Spleen (tissue), 11 donors: Measurements from ENCODE around the gene COX6A1. TPM values are rescaled to one million over a fixed set of nuclear protein-coding genes. Genes with fewer than 3 reads are reported as not detected.

Experiments used
- DNase-seq: peaks from one replicate; pipeline ENCODE4 v3.0.0-alpha.2; 2020
- H3K27ac ChIP-seq, 8 donors: fragments of 200-600 bp; sonication (generic) in 7 of 8; 1 replicate in 4 of 8; 2 replicates in 4 of 8; pipeline versions ENCODE4 v1.5.0 to v1.8.0; 2016 to 2021; ENCODE audit warnings: inconsistent platforms in 4 of 8, mild to moderate bottlenecking in 4 of 8, moderate library complexity in 1 of 8
- H3K27me3 ChIP-seq, 7 donors: fragments of 200-600 bp; sonication (generic) in 6 of 7; replicated peaks in 1 of 7; 1 replicate in 4 of 7; 2 replicates in 3 of 7; pipeline versions ENCODE4 v1.5.0 to v1.8.0; 2016 to 2021; ENCODE audit warnings: inconsistent platforms in 3 of 7, mild to moderate bottlenecking in 1 of 7
- H3K36me3 ChIP-seq, 6 donors: fragments of 200-600 bp; sonication (generic) in 5 of 6; 1 replicate in 4 of 6; 2 replicates in 2 of 6; pipeline versions ENCODE4 v1.5.0 to v1.8.0; 2016 to 2021; ENCODE audit warnings: inconsistent platforms in 2 of 6
- H3K4me1 ChIP-seq, 6 donors: fragments of 200-600 bp; sonication (generic) in 5 of 6; 1 replicate in 3 of 6; 2 replicates in 3 of 6; pipeline versions ENCODE4 v1.5.0 to v1.8.0; 2016 to 2021; ENCODE audit warnings: inconsistent platforms in 3 of 6
- H3K4me3 ChIP-seq, 8 donors: fragments of 200-600 bp; sonication (generic) in 7 of 8; 1 replicate in 4 of 8; 2 replicates in 4 of 8; pipeline versions ENCODE4 v1.5.0 to v1.8.0; 2016 to 2021; ENCODE audit warnings: inconsistent platforms in 4 of 8, mild to moderate bottlenecking in 4 of 8, moderate library complexity in 2 of 8
- H3K9me3 ChIP-seq, 8 donors: fragments of 200-600 bp; sonication (generic) in 7 of 8; 1 replicate in 4 of 8; 2 replicates in 4 of 8; pipeline versions ENCODE4 v1.5.0 to v1.8.0; 2016 to 2021; ENCODE audit warnings: inconsistent platforms in 4 of 8
- POLR2A ChIP-seq, 3 donors: fragments of 450-650 bp; IDR thresholded peaks; one replicate each; pipeline ENCODE4 v1.5.1; 2017; ENCODE audit warnings: antibody characterized with exemption in 3 of 3, mild to moderate bottlenecking in 1 of 3
- POLR2AphosphoS5 ChIP-seq, 3 donors: sonication (generic); formaldehyde crosslinking; IDR thresholded peaks; one replicate each; pipeline ENCODE4 v1.5.1; 2017; ENCODE audit warnings: antibody characterized with exemption in 3 of 3
- WGBS, 5 donors: extraction: QIAGEN DNeasy Blood & Tissue Kit in 3 of 5; methylation state at CpG; one replicate each; pipeline versions ENCODE4 v1.1.5 to v1.1.7; 2013 to 2018; 5-methylcytosine and 5-hydroxymethylcytosine counted together
- intact Hi-C: fragments of 100-400 bp; cut with DNase I; formaldehyde crosslinking; loops from one replicate; pipeline ENCODE4 v1.15.0; 2023; ENCODE audit warnings: low total_unique reads
- polyA plus RNA-seq, 3 donors: library from polyadenylated mRNA; stranded (reverse); fragments of 200-250 nt; gene quantifications; one replicate each; pipeline ENCODE4 v1.2.1, GENCODE V29; 2013
- total RNA-seq, 7 donors: library from RNA; depleted of rRNA in 3 of 7; stranded (reverse); fragments of >200 nt in 3 of 7; fragmentation: NEBNext Ultra II Directional in 4 of 7; extraction: Animal tissue kit (Norgen Biotek cat#: 25700) in 4 of 7; gene quantifications; one replicate each; pipeline versions ENCODE4 v1.1.0 to v1.2.1, GENCODE V29; 2016 to 2021
- TF ChIP-seq, protein P1 (sequence below), 11 experiments: fragments of 200-600 bp in 7 of 11; fragments of 450-650 bp in 4 of 11; sonication (generic) in 4 of 11; IDR thresholded peaks in 8 of 11; conservative IDR thresholded peaks in 3 of 11; 1 replicate in 7 of 11; 2 replicates in 4 of 11; pipeline versions ENCODE4 v1.4.0 to v1.8.0; 2016 to 2021; ENCODE audit warnings: antibody characterized with exemption in 11 of 11, inconsistent platforms in 4 of 11, mild to moderate bottlenecking in 1 of 11
- donor health status: healthy with polysubstance abuse.
- donor health status: DM: no; HTN: no; CAD: no; lungs with moderate emphysema.
- donor health status: DM: no; HTN: no; CAD: no.
- donor health status: Bipolar disorder and iron deficiency.
- donor health status: healthy.
- donor health status: DM: no; HTN: no; CAD: no.
- donor health status: DM: yes; HTN: yes; CAD: no.

The COX6A1 gene
- total and polyA plus RNA-seq, 10 donors = 182 to 551 (median 390) TPM

DNA sequence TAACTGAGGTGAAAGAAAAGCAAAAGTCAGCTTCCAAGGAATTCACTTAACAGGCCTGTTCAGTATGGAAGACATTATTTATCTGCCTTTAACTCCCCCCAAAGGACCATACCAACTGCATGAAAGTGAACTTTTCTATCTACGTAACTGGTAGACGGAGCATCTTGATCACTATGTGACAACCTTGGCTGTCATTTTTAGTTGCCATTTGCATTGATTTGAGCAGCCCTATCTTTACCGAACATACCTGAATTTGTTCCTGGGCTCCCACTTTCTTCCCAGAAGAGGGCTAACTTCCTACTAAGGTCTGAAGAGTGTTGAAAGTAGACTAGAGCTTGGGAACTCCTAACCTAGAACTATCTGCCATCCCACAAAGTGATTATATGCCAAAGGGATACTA lies 22.2 kb downstream of the COX6A1 start:
- Histone ChIP-seq H3K27ac (no peak overlapping the region), H3K4me1 (peaks cover 0 to 22% (median under 1%) of the 10 kb centered on the region in 6 donors), H3K36me3 (peaks cover 0 to 100% (median 95%) of the 10 kb centered on the region in 6 donors), H3K9me3 (no peaks in the 10 kb centered on the region), H3K27me3 (no peaks in the 10 kb centered on the region), H3K4me3 (no peak overlapping the region)
- WGBS, 5 donors = 90 to 95% (median 93%) methylated on average over 3 of the region's 3 CpGs
- TF ChIP-seq POLR2A (IDR thresholded peaks at IDR 0.05) (no peak), POLR2AphosphoS5 (IDR thresholded peaks at IDR 0.05) (no peak)
- TF ChIP-seq, protein P1, sequence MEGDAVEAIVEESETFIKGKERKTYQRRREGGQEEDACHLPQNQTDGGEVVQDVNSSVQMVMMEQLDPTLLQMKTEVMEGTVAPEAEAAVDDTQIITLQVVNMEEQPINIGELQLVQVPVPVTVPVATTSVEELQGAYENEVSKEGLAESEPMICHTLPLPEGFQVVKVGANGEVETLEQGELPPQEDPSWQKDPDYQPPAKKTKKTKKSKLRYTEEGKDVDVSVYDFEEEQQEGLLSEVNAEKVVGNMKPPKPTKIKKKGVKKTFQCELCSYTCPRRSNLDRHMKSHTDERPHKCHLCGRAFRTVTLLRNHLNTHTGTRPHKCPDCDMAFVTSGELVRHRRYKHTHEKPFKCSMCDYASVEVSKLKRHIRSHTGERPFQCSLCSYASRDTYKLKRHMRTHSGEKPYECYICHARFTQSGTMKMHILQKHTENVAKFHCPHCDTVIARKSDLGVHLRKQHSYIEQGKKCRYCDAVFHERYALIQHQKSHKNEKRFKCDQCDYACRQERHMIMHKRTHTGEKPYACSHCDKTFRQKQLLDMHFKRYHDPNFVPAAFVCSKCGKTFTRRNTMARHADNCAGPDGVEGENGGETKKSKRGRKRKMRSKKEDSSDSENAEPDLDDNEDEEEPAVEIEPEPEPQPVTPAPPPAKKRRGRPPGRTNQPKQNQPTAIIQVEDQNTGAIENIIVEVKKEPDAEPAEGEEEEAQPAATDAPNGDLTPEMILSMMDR (IDR thresholded peaks at IDR 0.05 in 8 of 11, conservative IDR thresholded peaks at IDR 0.05 in 3 of 11) = no peak
- DNase-seq = no peak
- intact Hi-C loops = no loop called here

DNA sequence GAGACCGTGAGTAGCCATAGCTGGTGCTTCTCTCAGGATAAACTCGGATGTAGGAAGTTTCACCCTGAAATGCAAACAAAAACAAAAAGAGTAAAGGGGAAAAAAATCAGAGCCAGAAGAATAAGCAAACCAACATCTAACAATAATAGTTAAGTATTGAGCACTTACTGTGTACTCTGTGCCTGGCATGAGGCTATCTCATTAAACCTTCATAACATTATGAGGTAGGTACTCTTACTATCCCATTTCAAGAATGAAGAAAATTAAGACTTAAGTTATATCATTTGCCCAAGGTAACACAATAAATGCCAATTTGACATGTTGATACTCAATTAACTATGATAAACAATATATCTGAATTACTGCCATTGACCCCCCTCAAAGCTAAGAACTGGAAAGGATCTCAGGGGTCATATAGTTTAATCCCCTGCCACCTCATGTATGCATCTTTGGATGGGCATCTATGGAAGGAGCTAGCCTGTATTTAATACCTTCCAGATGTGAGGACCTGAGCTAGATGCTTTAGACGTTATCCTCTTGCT lies 24.3 kb downstream of the COX6A1 start:
- Histone ChIP-seq H3K4me3 (no peak overlapping the region), H3K27ac (no peak overlapping the region), H3K36me3 (peaks cover 0 to 100% (median 93%) of the 10 kb centered on the region in 6 donors), H3K27me3 (no peaks in the 10 kb centered on the region), H3K9me3 (no peaks in the 10 kb centered on the region), H3K4me1 (peaks cover 17 to 42% (median 20%) of the 10 kb centered on the region in 6 donors)
- no peak for DNase-seq
- intact Hi-C loops = no loop called here
- TF ChIP-seq, protein P1 (IDR thresholded peaks at IDR 0.05 in 8 of 11, conservative IDR thresholded peaks at IDR 0.05 in 3 of 11) = no peak
- TF ChIP-seq POLR2AphosphoS5 (IDR thresholded peaks at IDR 0.05) = no peak
- TF ChIP-seq POLR2A (IDR thresholded peaks at IDR 0.05) = no peak
- 85 to 96% (median 89%) methylated on average over 3 of the region's 3 CpGs for WGBS, 5 donors

DNA sequence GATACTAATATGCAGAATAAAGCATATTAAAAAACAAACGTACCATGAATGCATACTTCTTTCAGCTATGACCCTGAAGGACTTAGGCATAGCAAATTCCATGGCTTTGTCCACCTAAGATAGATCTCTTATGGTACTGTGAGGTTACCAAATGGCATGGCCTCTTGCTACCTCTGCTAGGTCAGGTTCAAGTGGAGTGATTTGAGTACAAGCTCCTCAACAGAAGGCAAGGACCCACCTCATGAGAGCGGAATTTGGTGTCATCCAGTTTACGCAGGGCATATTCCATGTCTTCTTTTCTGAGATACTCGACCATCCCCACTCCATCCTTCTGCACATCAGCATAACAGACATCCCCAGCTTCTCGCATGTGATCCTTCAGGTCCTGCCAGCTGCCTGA lies 25.8 kb downstream of the COX6A1 start:
- TF ChIP-seq POLR2AphosphoS5 (IDR thresholded peaks at IDR 0.05) = no peak
- TF ChIP-seq POLR2A (IDR thresholded peaks at IDR 0.05) = no peak
- TF ChIP-seq, protein P1 (IDR thresholded peaks at IDR 0.05 in 8 of 11, conservative IDR thresholded peaks at IDR 0.05 in 3 of 11) = no peak
- Histone ChIP-seq H3K4me3 (no peak overlapping the region), H3K36me3 (peaks cover 0 to 91% (median 82%) of the 10 kb centered on the region in 6 donors), H3K27ac (no peak overlapping the region), H3K9me3 (no peaks in the 10 kb centered on the region), H3K4me1 (peaks cover 23 to 57% (median 34%) of the 10 kb centered on the region in 6 donors), H3K27me3 (no peaks in the 10 kb centered on the region)
- 88 to 94% (median 92%) methylated on average over 5 of the region's 5 CpGs for WGBS, 5 donors
- no peak for DNase-seq
- intact Hi-C loops = no loop called here

DNA sequence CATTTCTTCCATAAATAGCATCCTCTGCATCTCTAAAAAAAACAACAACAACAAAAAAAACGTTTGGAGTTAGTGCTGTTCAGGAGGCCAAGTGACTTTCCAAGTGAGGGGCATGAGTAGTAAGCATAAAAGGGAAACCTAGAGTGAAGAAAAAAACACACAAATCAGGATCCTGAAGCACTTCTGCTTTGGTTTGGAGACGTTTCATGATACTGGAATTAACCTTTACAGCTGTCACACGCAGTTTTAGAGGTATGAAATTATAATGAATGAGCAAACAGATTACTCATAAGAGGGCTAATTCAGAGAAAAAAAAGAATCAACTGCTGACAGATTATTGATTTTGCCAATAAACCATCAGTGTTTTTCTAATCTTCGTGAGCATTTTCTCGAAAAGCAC lies 27.8 kb downstream of the COX6A1 start:
- no peak for TF ChIP-seq POLR2AphosphoS5 (IDR thresholded peaks at IDR 0.05)
- TF ChIP-seq, protein P1 (IDR thresholded peaks at IDR 0.05 in 8 of 11, conservative IDR thresholded peaks at IDR 0.05 in 3 of 11) = no peak
- intact Hi-C loops = no loop called here

More for the DNA sequence above, 27.8 kb downstream of the COX6A1 start:
- H3K36me3 ChIP-seq = peaks cover 0 to 70% (median 61%) of the 10 kb centered on the region in 6 donors
- no peaks in the 10 kb centered on the region for H3K9me3 ChIP-seq
- H3K4me3 ChIP-seq = no peak overlapping the region
- peak overlapping the region in 1 of 8 donors; percentile 18 for H3K27ac ChIP-seq
- no peaks in the 10 kb centered on the region for H3K27me3 ChIP-seq
- 45 to 61% (median 50%) methylated on average over 5 of the region's 5 CpGs for WGBS, 5 donors
- DNase-seq = no peak
- H3K4me1 ChIP-seq = peaks cover 28 to 69% (median 44%) of the 10 kb centered on the region in 6 donors
